ENCODE results near the gene MEIS1.

GRCh38 chr2:66429693-66430504, 5.0 kb upstream of the MEIS1 start:
- TF ChIP-seq, protein P1, sequence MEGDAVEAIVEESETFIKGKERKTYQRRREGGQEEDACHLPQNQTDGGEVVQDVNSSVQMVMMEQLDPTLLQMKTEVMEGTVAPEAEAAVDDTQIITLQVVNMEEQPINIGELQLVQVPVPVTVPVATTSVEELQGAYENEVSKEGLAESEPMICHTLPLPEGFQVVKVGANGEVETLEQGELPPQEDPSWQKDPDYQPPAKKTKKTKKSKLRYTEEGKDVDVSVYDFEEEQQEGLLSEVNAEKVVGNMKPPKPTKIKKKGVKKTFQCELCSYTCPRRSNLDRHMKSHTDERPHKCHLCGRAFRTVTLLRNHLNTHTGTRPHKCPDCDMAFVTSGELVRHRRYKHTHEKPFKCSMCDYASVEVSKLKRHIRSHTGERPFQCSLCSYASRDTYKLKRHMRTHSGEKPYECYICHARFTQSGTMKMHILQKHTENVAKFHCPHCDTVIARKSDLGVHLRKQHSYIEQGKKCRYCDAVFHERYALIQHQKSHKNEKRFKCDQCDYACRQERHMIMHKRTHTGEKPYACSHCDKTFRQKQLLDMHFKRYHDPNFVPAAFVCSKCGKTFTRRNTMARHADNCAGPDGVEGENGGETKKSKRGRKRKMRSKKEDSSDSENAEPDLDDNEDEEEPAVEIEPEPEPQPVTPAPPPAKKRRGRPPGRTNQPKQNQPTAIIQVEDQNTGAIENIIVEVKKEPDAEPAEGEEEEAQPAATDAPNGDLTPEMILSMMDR (IDR thresholded peaks at IDR 0.05) = no peak
- TF ChIP-seq POLR2A (IDR thresholded peaks at IDR 0.05) = no peak

All from testis (tissue), 2 donors.